Measurements from ENCODE around the gene CLRN2.

CLRN2 gene

DNA sequence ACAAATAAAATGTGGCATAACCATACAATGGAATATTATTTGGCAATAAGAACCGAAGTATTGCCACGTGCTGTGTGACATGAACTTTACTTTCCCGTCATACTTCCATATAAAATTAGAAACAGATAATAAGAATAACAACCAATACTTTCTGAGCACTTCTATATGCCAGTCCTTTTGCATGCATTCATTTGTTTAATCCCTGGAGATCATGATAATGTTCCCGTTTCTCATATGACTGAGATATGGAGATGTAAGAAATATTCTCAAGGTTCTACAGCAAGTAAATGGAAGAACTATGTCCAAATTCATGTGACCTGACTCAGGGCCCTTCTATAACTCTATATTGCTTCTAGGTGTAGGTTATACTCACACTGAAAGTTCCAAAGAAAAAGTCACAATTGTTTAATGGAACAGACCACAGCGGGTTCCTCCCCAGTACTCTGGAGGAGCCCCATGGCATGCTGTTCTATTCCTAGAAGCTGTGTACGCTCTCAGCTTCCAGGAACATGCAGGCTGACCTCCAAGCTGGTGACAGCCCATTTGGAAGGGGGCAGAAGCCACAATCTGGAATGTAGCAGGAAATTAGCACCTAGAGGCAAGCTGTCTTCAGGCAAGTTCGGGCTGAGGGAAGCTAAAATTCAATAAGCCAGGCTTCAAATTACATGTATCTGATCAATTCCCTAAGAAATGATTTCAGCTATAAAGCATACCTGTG lies 34.6 kb upstream of the CLRN2 start:
- TF ChIP-seq CTCF (conservative IDR thresholded peaks at IDR 0.05; ENCODE audit: low read length) (no peak), EZH2phosphoT487 (IDR thresholded peaks at IDR 0.05; ENCODE audit: borderline replicate concordance) (no peak)

DNA sequence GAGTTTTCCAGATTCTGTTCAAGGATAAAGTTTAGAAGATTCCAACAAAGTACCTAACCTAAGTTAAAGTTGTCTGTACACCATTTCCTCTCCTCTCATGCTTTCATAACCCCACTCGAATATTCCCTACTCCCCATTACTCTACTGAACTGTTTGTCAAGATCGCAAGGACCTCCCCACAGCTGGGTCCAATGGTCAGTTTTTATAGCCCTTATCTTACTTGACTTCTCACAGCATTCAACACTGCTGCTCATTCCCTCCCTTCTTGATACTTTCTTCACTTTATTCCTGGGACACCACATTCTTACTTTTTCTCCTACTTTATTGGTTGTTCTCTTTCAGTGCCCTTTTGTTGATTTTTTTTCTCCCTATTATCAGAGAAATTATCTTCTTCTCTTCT lies 34.0 kb upstream of the CLRN2 start:
- TF ChIP-seq CTCF (conservative IDR thresholded peaks at IDR 0.05; ENCODE audit: low read length), result no peak
- TF ChIP-seq EZH2phosphoT487 (IDR thresholded peaks at IDR 0.05; ENCODE audit: borderline replicate concordance), result no peak
- Histone ChIP-seq H3K79me2 (ENCODE audit: insufficient read depth, low read length) (no peaks in the 10 kb centered on the region), H2AFZ (ENCODE audit: low read length) (no peak overlapping the region), H3K9ac (ENCODE audit: low read depth, low read length, poor library complexity, severe bottlenecking) (no peak overlapping the region), H3K4me1 (ENCODE audit: insufficient read depth, low read length, poor library complexity, severe bottlenecking) (no peaks in the 10 kb centered on the region), H4K20me1 (ENCODE audit: insufficient read depth, low read length, poor library complexity, severe bottlenecking) (no peaks in the 10 kb centered on the region), H3K4me3 (ENCODE audit: low read length, poor library complexity, severe bottlenecking) (no peak overlapping the region), H3K27me3 (ENCODE audit: insufficient read depth, low read length, poor library complexity, severe bottlenecking) (no peaks in the 10 kb centered on the region), H3K36me3 (ENCODE audit: insufficient read depth, low read length) (peaks cover 4% of the 10 kb centered on the region; the same call in 1 of the 2 replicates), H3K9me3 (ENCODE audit: insufficient read depth, low read depth, low read length) (no peaks in the 10 kb centered on the region), H3K9me2 (replicated peaks; ENCODE audit: low read depth, low read length) (no peaks in the 10 kb centered on the region), H3K4me2 (ENCODE audit: low read depth, low read length, poor library complexity, severe bottlenecking) (no peak overlapping the region), H3F3A (ENCODE audit: low read depth) (no peaks in the 10 kb centered on the region)

More for the DNA sequence above, 34.6 kb upstream of the CLRN2 start:
- Histone ChIP-seq H3K27me3 (ENCODE audit: insufficient read depth, low read length, poor library complexity, severe bottlenecking) (no peaks in the 10 kb centered on the region), H3K9ac (ENCODE audit: low read depth, low read length, poor library complexity, severe bottlenecking) (no peak overlapping the region), H3K9me2 (replicated peaks; ENCODE audit: low read depth, low read length) (no peaks in the 10 kb centered on the region), H3K36me3 (ENCODE audit: insufficient read depth, low read length) (peaks cover 3% of the 10 kb centered on the region; the same call in 1 of the 2 replicates), H3K9me3 (ENCODE audit: insufficient read depth, low read depth, low read length) (no peaks in the 10 kb centered on the region), H3F3A (ENCODE audit: low read depth) (no peaks in the 10 kb centered on the region), H3K4me1 (ENCODE audit: insufficient read depth, low read length, poor library complexity, severe bottlenecking) (no peaks in the 10 kb centered on the region), H2AFZ (ENCODE audit: low read length) (no peak overlapping the region), H3K79me2 (ENCODE audit: insufficient read depth, low read length) (no peaks in the 10 kb centered on the region), H4K20me1 (ENCODE audit: insufficient read depth, low read length, poor library complexity, severe bottlenecking) (no peaks in the 10 kb centered on the region), H3K4me3 (ENCODE audit: low read length, poor library complexity, severe bottlenecking) (no peak overlapping the region), H3K4me2 (ENCODE audit: low read depth, low read length, poor library complexity, severe bottlenecking) (no peak overlapping the region)

- TF ChIP-seq CTCF (conservative IDR thresholded peaks at IDR 0.05; ENCODE audit: low read length) (no peak), EZH2phosphoT487 (IDR thresholded peaks at IDR 0.05; ENCODE audit: borderline replicate concordance) (no peak)
- Histone ChIP-seq H3F3A (ENCODE audit: low read depth) (no peaks in the 10 kb centered on the region), H3K27me3 (ENCODE audit: insufficient read depth, low read length, poor library complexity, severe bottlenecking) (no peaks in the 10 kb centered on the region), H4K20me1 (ENCODE audit: insufficient read depth, low read length, poor library complexity, severe bottlenecking) (no peaks in the 10 kb centered on the region), H2AFZ (ENCODE audit: low read length) (no peak overlapping the region), H3K4me1 (ENCODE audit: insufficient read depth, low read length, poor library complexity, severe bottlenecking) (no peaks in the 10 kb centered on the region), H3K9me2 (replicated peaks; ENCODE audit: low read depth, low read length) (no peaks in the 10 kb centered on the region), H3K36me3 (ENCODE audit: insufficient read depth, low read length) (peaks cover 16% of the 10 kb centered on the region; the same call in 1 of the 2 replicates), H3K9me3 (ENCODE audit: insufficient read depth, low read depth, low read length) (no peaks in the 10 kb centered on the region), H3K4me2 (ENCODE audit: low read depth, low read length, poor library complexity, severe bottlenecking) (no peak overlapping the region), H3K4me3 (ENCODE audit: low read length, poor library complexity, severe bottlenecking) (no peak overlapping the region), H3K9ac (ENCODE audit: low read depth, low read length, poor library complexity, severe bottlenecking) (no peak overlapping the region), H3K79me2 (ENCODE audit: insufficient read depth, low read length) (no peaks in the 10 kb centered on the region)
Measured at GRCh38 chr4:17482716-17483115, 32.2 kb upstream of the CLRN2 start.
